RWPE2 (cell line): Measurements from ENCODE around the gene DNAH9.

Experiments
- ATAC-seq: fragments of 200-7000 bp; cut with Tn5 transposase; 3 replicates; pipeline ENCODE4 v1.9.1; 2021; ENCODE audit warnings: low read depth
- DNase-seq: peaks from one replicate; pipeline ENCODE4 v3.0.0-alpha.2; 2020; ENCODE audit warnings: low spot score
- H3K27ac ChIP-seq: fragments of 450-650 bp; 2 replicates; pipeline ENCODE4 v1.5.1; 2017; ENCODE audit warnings: mild to moderate bottlenecking; ENCODE audit not compliant: poor library complexity, severe bottlenecking
- H3K27me3 ChIP-seq: fragments of 250-450 bp; sonication (Bioruptor Pico); 2 replicates; pipeline ENCODE4 v1.5.1; 2021; ENCODE audit warnings: mild to moderate bottlenecking, moderate library complexity; ENCODE audit not compliant: insufficient read depth, poor library complexity, severe bottlenecking
- H3K36me3 ChIP-seq: fragments of 250-450 bp; sonication (Bioruptor Pico); 2 replicates; pipeline ENCODE4 v1.5.1; 2020; ENCODE audit warnings: low read depth, mild to moderate bottlenecking, moderate library complexity
- H3K4me1 ChIP-seq: fragments of 250-450 bp; sonication (Bioruptor Pico); 2 replicates; pipeline ENCODE4 v1.5.1; 2021; ENCODE audit warnings: mild to moderate bottlenecking, moderate library complexity; ENCODE audit not compliant: insufficient read depth, poor library complexity, severe bottlenecking
- H3K4me3 ChIP-seq: fragments of 250-450 bp; sonication (Bioruptor Pico); 2 replicates; pipeline ENCODE4 v1.5.1; 2021; ENCODE audit warnings: mild to moderate bottlenecking, moderate library complexity; ENCODE audit not compliant: severe bottlenecking
- H3K9me3 ChIP-seq: fragments of 250-450 bp; sonication (Bioruptor Pico); 2 replicates; pipeline ENCODE4 v1.5.1; 2021; ENCODE audit warnings: mild to moderate bottlenecking, moderate library complexity; ENCODE audit not compliant: severe bottlenecking
- TF ChIP-seq, protein P1 (sequence below): fragments of 450-650 bp; IDR thresholded peaks from one replicate; pipeline ENCODE4 v1.5.1; 2017; ENCODE audit warnings: mild to moderate bottlenecking, moderate library complexity; ENCODE audit not compliant: poor library complexity, severe bottlenecking

DNAH9 gene

GRCh38 chr17:11857006-11857405 lies 258.7 kb downstream of the DNAH9 start:
- H3K36me3 ChIP-seq: no peaks in the 10 kb centered on the region
- no peak overlapping the region for H3K27ac ChIP-seq
- H3K4me1 ChIP-seq: no peaks in the 10 kb centered on the region
- H3K9me3 ChIP-seq: no peaks in the 10 kb centered on the region
- no peak overlapping the region for H3K4me3 ChIP-seq
- no peak for DNase-seq
- no peaks in the 10 kb centered on the region for H3K27me3 ChIP-seq
- no peak for ATAC-seq
- TF ChIP-seq, protein P1, sequence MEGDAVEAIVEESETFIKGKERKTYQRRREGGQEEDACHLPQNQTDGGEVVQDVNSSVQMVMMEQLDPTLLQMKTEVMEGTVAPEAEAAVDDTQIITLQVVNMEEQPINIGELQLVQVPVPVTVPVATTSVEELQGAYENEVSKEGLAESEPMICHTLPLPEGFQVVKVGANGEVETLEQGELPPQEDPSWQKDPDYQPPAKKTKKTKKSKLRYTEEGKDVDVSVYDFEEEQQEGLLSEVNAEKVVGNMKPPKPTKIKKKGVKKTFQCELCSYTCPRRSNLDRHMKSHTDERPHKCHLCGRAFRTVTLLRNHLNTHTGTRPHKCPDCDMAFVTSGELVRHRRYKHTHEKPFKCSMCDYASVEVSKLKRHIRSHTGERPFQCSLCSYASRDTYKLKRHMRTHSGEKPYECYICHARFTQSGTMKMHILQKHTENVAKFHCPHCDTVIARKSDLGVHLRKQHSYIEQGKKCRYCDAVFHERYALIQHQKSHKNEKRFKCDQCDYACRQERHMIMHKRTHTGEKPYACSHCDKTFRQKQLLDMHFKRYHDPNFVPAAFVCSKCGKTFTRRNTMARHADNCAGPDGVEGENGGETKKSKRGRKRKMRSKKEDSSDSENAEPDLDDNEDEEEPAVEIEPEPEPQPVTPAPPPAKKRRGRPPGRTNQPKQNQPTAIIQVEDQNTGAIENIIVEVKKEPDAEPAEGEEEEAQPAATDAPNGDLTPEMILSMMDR: no peak

DNA sequence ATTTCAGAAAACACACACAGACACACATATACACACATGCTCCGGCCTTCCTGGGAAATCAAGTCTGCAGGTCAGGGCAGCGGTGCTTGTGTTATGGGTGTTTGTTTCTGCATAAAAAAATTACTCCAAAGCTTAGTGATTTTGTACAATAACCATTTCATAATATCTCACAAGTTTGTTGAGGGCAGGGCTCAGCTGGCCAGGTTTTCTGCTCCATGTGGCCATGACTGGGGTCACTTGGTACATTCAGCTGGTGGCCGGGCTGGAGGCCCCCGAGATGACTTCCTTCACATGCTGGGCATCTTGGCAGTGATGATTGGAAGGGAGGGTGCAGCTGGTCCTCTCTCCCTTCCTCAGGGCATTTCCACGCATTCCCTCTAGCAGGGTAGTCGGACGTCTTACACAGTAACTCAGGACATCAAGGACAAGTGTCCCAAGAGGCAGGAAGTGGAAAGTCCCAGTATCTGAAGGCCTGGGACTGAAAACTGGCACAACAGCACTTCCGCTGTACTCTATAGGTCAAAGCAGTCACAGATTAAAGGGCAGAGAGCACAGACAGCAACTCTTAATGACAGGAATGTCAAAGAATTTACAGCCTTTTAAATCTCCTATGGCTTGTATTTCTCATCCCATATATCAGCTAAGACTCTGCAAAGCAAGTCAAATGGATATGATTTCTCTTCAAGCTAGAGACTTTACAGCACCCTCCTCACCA lies 271.6 kb downstream of the DNAH9 start:
- ATAC-seq (no peak), DNase-seq (no peak)
- TF ChIP-seq, protein P1: no peak
- Histone ChIP-seq H3K27ac (no peak overlapping the region), H3K4me3 (no peak overlapping the region), H3K9me3 (no peaks in the 10 kb centered on the region), H3K27me3 (no peaks in the 10 kb centered on the region), H3K36me3 (no peaks in the 10 kb centered on the region), H3K4me1 (no peaks in the 10 kb centered on the region)

GRCh38 chr17:11871773-11872172 lies 273.5 kb downstream of the DNAH9 start:
- no peak for ATAC-seq
- TF ChIP-seq, protein P1: no peak
- H3K9me3 ChIP-seq: no peaks in the 10 kb centered on the region

DNA sequence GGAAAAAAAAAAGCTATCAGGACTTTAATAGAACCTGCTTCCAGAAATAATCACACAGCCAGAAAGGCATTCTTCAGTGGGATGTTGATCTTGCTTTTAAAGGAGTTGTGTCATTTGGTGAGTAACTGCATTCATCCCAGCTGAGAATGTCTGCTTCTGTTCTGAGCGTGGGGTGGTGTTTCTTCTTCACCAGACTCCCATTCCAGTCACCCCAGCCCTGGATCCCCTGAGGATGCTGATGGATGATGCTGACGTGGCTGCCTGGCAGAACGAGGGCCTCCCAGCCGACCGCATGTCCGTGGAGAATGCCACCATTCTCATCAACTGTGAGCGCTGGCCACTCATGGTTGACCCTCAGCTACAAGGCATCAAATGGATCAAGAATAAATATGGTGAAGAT lies 276.5 kb downstream of the DNAH9 start:
- Histone ChIP-seq H3K36me3 (no peaks in the 10 kb centered on the region), H3K4me1 (no peaks in the 10 kb centered on the region), H3K4me3 (no peak overlapping the region), H3K27me3 (no peaks in the 10 kb centered on the region), H3K9me3 (no peaks in the 10 kb centered on the region), H3K27ac (no peak overlapping the region)
- TF ChIP-seq, protein P1: no peak
- no peak for ATAC-seq
- no peak for DNase-seq

More at GRCh38 chr17:11871773-11872172, 273.5 kb downstream of the DNAH9 start:
- DNase-seq: no peak
- no peak overlapping the region for H3K27ac ChIP-seq
- no peaks in the 10 kb centered on the region for H3K4me1 ChIP-seq
- H3K36me3 ChIP-seq: no peaks in the 10 kb centered on the region
- no peaks in the 10 kb centered on the region for H3K27me3 ChIP-seq
- H3K4me3 ChIP-seq: no peak overlapping the region

DNA sequence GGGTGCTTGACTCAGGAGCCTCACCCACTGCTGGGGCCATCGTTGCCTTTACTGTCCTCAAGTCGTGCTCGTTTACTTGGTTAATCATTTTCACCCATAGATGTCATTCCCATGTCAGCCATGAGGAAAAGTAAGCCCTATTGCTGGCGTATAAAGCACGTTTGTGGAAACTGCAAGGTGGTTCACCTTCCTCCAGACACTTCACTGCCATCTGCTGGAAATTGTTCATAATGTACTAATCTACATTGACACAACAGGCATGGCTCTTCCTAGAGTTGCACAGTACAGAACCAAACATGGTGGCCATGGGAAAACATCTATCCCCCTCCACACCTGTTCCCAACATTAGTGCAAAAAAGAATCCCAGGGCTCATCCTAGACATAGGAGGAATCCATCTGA lies 282.4 kb downstream of the DNAH9 start:
- Histone ChIP-seq H3K27ac (no peak overlapping the region), H3K36me3 (no peaks in the 10 kb centered on the region), H3K4me1 (no peaks in the 10 kb centered on the region), H3K27me3 (no peaks in the 10 kb centered on the region), H3K9me3 (no peaks in the 10 kb centered on the region), H3K4me3 (no peak overlapping the region)
- peak; percentile 72; the same call in 2 of the 3 replicates for ATAC-seq
- TF ChIP-seq, protein P1: peak; percentile 52
- no peak for DNase-seq
